ENCODE data around the gene SMAGP.

DNA sequence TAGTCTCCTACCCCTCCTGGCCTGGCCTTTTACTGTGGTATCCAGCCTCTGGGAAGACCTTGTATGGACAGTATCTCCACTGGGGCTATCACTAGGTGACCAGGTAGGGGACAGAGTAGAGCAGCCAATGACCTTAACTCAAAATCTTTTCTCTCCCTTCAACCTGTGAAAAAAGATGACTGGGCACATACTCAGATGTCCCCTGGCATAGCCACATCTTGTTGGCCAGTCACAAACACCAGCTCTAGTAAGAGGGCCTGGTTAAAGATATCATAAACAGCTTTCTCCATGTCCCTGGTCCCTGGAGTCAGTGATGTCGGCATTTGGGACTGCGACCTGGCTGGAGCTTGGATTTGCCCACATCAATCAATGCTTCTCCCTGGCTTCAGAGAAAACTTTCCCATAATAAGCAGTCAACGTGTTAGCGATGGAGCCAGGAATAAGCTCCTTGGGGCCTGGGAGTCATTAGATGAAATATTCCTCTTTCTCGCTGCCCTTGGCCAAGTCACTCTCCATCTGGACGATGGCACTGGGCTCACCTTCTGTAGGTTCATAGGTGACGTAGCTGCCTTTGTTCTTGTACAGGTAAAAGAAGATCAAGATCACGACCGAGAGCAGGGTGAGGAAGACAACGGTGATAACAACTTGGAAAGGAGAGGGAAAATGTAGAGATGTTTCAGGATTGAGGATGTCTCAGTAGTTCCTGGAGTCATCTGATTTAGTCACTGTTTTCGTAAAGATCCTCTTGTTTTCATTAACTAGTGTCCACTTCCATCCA is 24.6 kb downstream of the SMAGP start:
- TF ChIP-seq, protein P1, sequence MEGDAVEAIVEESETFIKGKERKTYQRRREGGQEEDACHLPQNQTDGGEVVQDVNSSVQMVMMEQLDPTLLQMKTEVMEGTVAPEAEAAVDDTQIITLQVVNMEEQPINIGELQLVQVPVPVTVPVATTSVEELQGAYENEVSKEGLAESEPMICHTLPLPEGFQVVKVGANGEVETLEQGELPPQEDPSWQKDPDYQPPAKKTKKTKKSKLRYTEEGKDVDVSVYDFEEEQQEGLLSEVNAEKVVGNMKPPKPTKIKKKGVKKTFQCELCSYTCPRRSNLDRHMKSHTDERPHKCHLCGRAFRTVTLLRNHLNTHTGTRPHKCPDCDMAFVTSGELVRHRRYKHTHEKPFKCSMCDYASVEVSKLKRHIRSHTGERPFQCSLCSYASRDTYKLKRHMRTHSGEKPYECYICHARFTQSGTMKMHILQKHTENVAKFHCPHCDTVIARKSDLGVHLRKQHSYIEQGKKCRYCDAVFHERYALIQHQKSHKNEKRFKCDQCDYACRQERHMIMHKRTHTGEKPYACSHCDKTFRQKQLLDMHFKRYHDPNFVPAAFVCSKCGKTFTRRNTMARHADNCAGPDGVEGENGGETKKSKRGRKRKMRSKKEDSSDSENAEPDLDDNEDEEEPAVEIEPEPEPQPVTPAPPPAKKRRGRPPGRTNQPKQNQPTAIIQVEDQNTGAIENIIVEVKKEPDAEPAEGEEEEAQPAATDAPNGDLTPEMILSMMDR (IDR thresholded peaks at IDR 0.05) = no peak
- TF ChIP-seq POLR2A (IDR thresholded peaks at IDR 0.05) = no peak

Data from right lobe of liver (tissue), 4 donors.